HG03439 (cell line): ENCODE data around the gene FHIT.
"Not testable (repeated sequence)": the region's sequence is repeated elsewhere in the genome, so short reads cannot be mapped to it uniquely, and the experiment has no call there.

Experiments
- ATAC-seq: cut with Tn5 transposase; IDR thresholded peaks from one replicate; pipeline ENCODE4 v1.9.1; 2021; ENCODE audit warnings: mild to moderate bottlenecking, moderate library complexity; ENCODE audit not compliant: unreplicated experiment

Gene FHIT

DNA sequence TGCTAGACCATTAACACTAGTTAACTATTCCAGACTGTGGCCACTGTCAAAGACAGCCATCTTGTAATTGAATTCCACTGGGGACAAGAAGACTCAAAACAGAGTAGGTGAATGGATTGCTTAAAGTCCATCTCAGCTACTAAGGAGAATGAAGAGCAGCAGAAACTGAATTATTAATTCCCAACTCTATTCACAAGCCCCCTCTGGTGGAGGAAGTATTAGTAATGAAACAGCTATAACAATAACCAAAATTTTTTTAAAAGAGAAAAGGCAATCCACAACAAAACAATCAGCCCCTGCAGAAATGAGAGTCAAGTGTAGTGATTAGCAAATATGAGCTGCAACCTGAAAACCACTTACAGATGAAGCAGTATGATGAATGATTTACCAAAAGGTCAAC lies 302.8 kb downstream of the FHIT start:
- ATAC-seq: no peak

DNA sequence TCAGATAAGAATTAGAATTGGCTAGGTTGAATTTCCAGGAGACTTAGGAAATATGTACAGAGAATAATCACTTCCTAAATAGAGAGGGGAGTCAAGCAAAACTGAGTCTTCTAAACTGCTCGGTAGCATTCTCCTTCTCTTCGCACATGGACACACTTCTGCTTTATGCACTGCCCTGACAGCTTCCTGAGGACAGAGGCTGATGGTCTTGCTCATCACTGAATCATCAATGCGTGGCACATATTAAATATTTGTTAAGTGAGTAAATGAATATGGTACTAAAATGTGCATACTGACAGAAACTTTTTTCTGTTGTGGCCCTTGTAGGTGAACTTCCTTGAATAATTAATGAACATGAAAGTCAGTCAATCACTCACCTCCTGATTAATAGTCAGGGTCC lies 315.5 kb downstream of the FHIT start:
- no peak for ATAC-seq

DNA sequence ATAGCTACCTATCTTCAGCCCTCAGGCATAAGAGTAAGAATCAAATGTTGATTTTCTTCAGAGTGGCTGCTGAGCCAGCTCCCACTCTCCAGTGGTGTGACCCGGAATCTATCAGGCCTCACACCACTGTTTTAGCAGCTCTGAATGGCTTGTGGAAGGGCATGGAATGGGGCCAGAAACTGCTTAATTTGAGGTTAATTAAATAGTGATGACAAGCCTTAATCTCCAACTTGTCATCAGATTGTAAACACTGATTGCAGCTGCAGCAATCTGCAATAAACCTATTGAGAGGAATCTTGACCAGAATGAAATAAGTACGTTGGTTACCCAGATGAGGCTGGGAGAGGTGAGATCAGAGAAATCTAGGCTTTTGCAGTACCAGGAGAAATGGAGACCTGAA lies 317.4 kb downstream of the FHIT start:
- no peak for ATAC-seq

DNA sequence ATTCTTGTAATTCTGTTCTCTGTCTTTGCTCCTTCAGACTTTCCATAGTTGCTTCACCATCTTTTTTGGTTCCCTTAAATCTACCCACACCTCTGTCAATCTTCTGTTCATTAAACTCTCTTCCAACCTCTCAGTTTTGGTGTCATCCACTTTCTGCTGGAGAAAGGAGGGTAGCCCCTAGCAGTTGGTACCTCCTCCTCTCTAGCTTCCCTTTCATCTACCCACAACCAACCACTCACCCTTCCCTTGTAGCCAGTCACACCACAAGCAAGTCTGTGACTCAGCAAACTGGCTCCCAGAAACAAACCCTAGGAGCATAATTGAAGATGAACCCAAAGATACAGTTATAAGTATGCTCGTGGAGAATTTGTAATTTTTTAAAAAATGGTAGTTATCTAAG lies 318.6 kb downstream of the FHIT start:
- no peak for ATAC-seq

DNA sequence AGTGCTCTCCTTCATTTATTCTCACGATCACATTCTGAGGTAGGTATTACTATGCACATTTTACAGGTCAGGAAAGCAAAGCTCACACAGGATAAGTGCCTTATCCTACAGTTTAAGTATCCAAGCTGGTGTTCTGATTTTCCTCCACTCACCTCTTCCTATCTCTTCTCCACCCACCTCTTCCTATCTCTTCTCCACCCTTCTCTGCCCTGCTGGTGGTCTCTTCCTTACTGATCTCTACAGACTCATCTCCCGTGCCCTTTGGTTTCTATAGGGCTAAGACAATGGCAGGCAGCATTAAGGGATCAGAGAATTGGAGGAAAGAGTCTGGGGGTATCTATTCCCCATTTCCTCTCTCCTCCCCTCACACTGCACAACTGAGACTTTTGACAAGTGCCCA lies 319.1 kb downstream of the FHIT start:
- ATAC-seq: no peak

DNA sequence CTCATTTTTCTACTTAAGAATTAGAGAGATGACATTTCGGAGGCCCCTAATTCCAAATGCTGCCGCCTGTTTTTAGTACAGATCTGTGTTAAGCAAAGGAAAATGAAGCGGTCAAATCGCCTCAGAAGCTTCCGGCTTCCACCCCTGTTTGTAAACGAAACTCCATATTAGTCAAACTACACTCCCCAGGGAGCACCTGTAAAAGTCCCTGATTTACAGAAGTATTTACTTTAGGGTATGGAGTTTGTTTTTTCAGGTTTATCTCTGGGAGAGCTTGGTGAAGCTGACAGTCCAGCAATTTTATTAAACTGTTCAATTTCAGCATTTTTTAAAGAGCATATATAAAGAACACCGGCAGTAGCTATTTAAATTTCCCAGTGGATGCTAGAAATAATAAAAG lies 319.8 kb downstream of the FHIT start:
- ATAC-seq: no peak

DNA sequence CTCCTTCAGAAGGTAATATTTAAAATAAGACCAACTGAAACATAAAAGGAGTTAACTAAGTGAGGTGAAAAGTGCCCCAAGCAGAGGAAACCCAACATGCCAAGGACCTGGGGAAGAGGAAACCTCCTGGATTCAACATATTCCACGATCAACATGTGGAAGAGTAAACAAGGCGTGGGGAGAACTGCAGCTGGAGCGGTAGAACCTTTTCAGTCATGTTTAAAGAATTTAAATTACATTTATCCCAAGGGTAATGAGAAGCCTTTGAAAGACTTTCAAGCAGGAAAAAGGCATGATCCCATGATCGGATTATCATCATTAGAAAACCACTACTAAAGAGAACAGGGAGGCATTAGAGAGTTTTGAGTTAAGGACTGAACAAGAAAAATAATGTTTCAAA lies 330.7 kb downstream of the FHIT start:
- no peak for ATAC-seq

DNA sequence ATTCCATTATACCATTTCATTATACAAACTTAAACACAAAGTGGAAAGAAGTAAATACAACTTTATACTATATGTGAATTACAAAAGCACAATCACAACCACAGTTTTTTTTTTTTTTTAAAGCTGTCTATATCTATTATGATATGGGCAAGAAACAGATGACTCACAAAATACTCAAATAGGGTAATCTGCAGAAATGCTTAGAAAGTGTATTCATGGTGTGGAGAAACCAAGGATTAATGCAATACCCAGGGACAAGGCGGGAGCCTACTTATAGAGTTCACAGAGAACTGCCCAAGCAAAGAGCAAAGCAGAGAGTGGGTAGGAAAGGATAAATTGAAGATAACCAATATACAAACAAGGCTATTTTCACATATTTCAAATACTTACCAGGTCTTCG lies 332.0 kb downstream of the FHIT start:
- ATAC-seq: no peak

DNA sequence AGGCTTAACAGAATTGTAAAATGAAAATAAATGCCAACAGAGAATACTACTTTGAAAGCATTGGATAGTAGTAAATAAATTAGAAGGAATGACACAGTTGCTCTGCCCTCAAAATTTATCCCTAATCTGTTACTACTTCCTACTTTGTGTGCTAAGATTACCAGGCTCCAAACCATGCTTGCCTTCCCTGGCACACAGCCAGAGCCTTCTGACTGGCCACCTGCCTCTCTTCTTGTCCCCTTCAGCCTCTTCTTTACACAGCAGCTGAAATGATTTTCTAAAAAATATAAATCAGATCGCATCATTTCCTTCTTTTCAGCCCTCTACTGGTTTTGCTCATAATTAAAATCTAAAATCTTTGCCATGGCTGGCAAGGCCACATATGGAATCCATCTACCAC lies 334.1 kb downstream of the FHIT start:
- no peak for ATAC-seq

DNA sequence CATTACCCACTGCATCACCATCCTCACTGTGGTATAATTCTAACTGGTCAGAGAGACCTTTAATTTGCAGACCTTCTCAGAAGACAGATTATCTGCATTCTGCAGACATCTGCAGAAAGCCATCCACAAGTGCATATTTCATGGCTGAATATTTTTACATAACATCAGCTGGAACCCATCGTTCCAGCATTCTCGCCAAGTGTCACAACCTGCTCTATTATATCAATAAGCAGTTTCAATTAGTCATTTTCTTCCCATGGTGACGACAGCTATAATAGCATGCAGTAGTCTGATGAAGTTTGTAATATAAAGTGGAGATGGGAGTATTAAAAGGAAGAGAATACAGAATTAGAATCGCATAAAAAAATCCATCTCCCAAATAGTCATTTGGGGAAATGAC lies 334.7 kb downstream of the FHIT start:
- ATAC-seq: no peak

DNA sequence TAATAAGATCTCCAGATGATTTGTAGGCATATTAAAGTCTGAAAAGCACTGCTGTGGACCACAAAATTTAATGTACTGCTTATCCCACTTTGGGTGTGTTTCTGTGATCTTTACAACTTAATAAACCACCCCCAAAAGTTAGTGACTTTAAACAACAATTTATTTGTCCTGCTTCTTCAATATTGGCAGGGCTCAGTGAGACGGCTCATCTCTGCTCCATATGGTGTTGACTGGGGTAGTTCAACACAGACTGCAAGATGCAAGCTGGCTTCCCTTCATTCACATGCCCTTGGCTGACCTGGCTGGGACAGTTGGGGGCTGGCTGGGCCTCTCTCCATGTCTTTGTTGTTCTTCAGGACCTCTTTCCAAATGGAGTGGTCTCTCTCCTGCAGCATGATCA lies 337.8 kb downstream of the FHIT start:
- no peak for ATAC-seq

DNA sequence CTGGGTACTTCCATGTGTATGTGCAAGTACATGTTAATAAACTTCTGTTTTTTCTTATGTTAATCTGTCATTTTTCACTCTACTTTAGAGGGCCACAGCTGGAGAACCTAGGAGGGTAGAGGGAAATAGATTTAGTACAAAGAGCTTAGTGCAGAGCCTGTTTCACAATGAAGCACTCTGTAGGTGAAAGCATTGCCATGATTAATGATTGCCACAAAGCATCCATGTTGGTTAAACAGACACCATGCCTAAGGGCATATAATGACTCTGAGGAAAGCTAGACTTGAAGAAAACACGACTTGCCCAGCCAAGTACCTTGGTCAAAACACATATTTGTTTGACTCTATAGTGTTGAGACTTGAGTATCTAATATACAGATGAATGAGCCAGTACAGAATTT lies 338.4 kb downstream of the FHIT start:
- no peak for ATAC-seq

DNA sequence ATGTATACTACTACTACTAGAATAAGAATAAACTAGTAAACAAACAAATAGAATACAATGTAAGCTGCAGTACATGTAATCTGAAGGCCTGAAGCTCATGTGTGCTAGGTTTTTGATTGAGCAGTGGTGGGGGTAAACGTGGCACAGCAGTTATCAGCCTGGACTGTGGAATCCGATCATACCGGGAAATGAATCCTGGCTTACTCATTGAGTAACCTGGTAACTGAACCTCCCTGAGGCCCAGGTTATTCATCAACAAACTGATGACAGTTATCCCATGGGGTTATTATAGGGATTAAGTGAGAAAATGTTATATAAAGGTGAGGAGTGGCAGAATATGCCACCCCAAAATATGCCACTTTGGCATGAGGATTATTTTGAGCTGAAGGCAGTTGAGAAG lies 339.1 kb downstream of the FHIT start:
- no peak for ATAC-seq

DNA sequence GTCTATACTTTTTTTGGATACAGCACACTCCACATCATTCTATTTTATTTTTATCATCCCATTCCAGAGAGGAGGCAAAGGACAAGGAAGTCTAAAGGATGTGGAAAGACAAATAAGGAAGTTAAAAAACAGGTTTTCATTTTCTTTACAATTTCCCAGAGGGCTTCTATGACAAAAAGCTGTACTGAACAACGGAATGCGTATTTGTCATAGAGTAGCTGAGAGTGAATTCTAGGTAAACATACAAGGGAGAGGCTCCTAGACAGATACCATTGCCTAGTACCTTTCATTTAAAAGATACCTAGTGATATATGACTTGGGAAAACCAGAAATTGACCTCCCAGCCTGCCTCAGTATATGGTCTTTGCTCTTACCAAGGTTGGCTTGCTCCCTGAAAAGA lies 341.7 kb downstream of the FHIT start:
- ATAC-seq: no peak

DNA sequence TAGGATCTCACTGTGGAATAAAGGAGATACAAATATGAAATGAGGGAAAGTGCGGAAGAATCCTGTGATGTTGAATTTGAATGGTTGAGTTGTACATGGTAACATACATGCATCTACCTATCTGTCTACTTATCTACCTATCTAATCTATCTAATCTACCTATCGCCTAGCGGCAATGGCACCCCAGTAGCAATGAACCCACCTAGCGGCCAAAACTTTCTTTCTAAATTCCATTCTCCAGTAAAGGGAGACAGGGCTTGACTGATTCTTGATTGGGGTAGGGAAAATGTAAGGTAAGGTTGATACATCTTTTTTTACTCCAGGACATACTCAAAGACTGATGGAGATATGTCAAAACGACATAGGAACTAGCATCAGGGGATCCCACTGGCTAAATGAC lies 345.0 kb downstream of the FHIT start:
- ATAC-seq: no peak

DNA sequence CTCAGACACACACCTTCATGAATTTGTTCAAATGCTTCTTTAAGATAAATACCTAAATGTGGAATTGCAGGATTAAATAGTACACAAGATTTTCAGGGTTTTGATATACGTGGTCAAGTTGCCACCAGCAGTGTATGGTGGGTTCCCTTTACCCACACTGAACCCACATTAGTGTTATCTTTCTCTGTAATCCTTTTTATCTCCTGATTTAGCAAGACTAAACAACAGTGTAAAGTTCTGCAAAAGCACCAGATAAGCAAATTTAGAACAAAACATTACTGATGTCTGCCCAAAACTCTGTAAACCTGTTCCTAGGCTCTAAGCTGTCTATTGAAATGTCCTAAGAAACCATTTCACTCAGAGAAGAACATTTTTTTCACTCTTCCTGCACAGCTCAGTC lies 352.9 kb downstream of the FHIT start:
- no peak for ATAC-seq

DNA sequence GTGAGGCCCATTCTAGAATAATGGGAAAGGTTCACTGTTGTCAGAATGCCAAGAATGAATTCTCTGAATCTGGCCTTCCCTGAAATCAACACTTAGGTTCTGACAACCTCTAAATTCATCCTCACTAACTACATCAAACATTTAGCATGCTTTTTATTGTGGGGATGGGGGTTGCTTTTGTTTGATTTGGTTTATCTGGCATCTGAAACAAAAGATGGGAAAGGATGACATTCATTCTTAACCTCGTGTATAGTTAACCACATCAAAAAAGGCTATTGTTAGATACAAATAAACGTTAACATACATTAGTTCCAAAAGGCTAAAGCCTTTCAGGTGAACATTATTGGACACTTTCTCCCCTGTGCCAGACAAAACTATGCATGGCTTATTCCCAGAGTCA lies 357.3 kb downstream of the FHIT start:
- ATAC-seq: no peak

DNA sequence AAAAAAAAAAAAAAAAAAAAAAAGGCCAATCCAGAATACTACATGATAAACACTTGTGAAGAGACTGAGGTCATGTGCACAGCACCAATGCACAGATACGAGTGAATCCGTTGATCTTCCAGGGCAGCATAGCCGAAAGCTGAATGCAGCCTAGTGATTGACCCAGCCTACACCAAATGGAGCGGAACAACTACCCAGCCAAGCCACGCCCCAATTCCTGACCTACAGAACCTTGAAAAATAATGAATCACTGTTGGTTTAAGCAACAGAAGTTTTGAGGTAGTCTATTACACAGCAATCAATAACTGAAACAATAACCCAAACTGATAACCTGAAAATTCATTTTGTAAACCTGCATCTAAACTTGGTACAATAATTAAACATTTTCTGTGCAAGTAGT lies 361.0 kb downstream of the FHIT start:
- ATAC-seq: no peak

DNA sequence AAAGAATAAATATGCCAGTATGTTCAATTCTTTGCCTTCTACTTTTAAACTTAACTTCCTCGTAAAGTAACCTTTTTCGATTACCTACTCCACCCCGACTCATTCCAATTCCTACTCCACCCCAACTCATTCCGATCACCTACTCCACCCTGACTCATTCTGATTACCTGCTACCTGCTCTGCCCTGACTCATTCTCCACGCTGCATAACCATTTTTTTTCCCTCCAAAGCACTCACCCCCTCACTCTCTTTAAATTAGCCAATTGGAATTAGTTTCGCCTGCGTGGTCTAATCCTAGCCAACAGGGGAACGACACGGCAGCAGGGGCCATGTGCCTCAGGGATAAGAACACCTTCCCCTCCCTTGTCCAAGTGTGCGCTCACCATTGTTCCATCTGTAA lies 362.3 kb downstream of the FHIT start:
- not testable (repeated sequence) for ATAC-seq

DNA sequence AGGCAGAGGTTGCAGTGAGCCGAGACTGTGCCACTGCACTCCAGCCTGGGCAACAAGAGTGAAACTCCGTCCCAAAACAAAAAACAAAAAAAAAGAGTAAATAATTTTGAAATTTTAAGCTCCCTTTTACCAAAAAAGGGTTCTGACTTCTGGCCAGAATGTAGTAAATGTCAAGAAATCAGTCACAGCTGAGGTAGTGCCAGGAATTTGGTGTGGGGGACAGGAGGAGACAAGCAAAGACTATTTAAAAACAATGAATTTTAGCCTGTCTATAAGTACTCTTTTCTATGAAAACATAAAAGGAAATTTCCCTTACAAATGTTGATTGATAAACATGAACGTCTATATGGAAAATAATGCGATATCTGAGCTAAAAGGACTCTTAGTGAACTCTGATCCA lies 363.7 kb downstream of the FHIT start:
- ATAC-seq: no peak

DNA sequence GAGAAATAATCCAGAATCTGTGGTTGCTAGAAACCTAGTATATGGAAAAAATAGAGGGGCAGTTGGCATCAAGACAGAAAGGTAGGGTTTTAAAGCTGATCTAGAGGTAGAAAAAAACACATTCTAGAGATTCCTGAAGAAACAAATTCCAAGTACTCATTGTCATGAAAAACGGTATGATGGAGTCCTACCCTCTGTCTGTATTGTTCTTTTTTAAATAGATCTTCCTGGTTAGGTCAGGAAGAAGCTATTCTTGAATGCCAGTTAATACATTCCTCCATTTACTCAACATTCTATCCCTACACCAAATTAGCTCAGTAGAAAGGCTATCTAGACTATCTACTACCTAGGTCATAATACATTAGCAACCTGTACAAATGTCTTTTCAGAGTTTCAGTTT lies 364.7 kb downstream of the FHIT start:
- no peak for ATAC-seq

DNA sequence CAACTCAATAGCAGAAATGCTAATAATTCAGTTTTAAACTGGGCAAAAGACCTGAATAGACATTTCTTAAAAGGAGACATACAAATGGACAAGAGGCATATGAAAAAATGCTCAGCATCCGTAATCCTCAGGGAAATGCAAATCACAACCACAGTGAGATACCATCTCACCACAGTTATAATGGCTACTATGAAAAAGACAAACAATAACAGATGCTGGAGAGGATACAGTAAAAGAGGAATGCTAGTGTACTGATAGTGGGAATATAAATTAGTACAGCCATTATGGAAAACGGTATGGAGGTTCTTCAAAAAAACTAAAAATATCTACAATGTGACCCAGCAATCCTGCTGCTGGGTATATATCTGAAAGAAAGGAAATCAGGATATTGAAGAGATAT lies 367.2 kb downstream of the FHIT start:
- no peak for ATAC-seq

DNA sequence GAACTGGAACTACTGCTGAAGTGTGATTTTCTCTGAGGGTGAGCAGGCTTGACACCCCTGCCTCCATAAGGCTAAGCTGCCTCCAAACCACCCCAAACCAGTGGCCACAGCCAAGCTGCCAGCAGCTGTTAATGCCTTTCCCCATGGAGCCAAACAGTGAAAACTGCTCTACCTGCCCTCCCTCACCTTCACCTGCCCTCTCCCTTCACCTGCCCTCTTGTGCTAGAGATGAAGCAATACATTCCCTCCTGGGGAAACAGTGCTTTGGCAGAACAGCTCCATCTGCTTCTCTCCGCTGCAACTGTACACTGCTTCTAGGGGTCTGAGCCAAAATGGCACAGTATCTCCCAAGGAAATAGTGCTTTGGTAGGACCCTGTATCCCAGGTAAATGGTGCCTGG lies 374.1 kb downstream of the FHIT start:
- no peak for ATAC-seq

DNA sequence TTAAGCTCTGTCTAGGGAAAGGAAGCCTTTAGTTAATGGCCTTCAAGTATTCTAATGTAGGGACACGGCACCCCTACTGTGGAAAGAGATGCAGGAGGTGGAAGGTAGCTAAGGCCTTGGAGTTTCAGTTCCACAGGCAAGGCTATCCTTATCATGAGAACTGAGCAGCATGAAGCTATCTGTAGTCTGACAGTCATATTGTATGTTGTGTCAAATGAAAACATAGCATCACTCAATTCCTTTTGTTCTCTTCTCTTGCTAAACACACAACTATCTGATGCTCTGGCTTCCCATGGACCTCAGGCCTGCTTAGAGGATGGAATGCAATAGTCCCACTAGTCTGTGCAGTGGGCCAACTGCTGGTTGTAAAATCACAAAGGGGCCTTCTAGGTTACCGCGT lies 380.9 kb downstream of the FHIT start:
- ATAC-seq: no peak
